NCI-H1048 (cell line): ENCODE results near the gene SH3D19.
"Not testable (repeated sequence)": the region's sequence is repeated elsewhere in the genome, so short reads cannot be mapped to it uniquely, and the experiment has no call there.

ENCODE experiments used
- DNase-seq: peaks from one replicate; lab custom pipeline; 2025; lab: John Stamatoyannopoulos, UW

The SH3D19 gene

GRCh38 chr4:151267822-151268535 is 57.4 kb downstream of the SH3D19 start:
- DNase-seq = no peak

- no peak for DNase-seq
Measured at GRCh38 chr4:151267104-151267503, 58.3 kb downstream of the SH3D19 start.

GRCh38 chr4:151266497-151266896 is 58.9 kb downstream of the SH3D19 start:
- no peak for DNase-seq

- DNase-seq = no peak
Measured at GRCh38 chr4:151263455-151263854, 62.0 kb downstream of the SH3D19 start.

- DNase-seq = no peak
Measured at GRCh38 chr4:151260526-151260925, 64.9 kb downstream of the SH3D19 start.

GRCh38 chr4:151259752-151260151 is 65.7 kb downstream of the SH3D19 start:
- no peak for DNase-seq

- DNase-seq = no peak
Measured at GRCh38 chr4:151257704-151258103, 67.7 kb downstream of the SH3D19 start.

- DNase-seq = no peak
Measured at GRCh38 chr4:151256134-151256533, 69.3 kb downstream of the SH3D19 start.

GRCh38 chr4:151255680-151256079 is 69.7 kb downstream of the SH3D19 start:
- DNase-seq = not testable (repeated sequence)

GRCh38 chr4:151255226-151255625 is 70.2 kb downstream of the SH3D19 start:
- not testable (repeated sequence) for DNase-seq

GRCh38 chr4:151251603-151252304 is 73.7 kb downstream of the SH3D19 start:
- no peak for DNase-seq

GRCh38 chr4:151250706-151251105 is 74.7 kb downstream of the SH3D19 start:
- DNase-seq = no peak

- DNase-seq = no peak
Measured at GRCh38 chr4:151248519-151248918, 76.9 kb downstream of the SH3D19 start.

- DNase-seq = no peak
Measured at GRCh38 chr4:151247395-151247794, 78.0 kb downstream of the SH3D19 start.

GRCh38 chr4:151246742-151247141 is 78.7 kb downstream of the SH3D19 start:
- no peak for DNase-seq

GRCh38 chr4:151242305-151242704 is 83.1 kb downstream of the SH3D19 start:
- DNase-seq = no peak

- no peak for DNase-seq
Measured at GRCh38 chr4:151239608-151240007, 85.8 kb downstream of the SH3D19 start.

- no peak for DNase-seq
Measured at GRCh38 chr4:151238477-151238876, 86.9 kb downstream of the SH3D19 start.

GRCh38 chr4:151236036-151236435 is 89.4 kb downstream of the SH3D19 start:
- no peak for DNase-seq

- DNase-seq = not testable (repeated sequence)
Measured at GRCh38 chr4:151235373-151235772, 90.0 kb downstream of the SH3D19 start.

GRCh38 chr4:151233600-151233999 is 91.8 kb downstream of the SH3D19 start:
- DNase-seq = no peak

- DNase-seq = no peak
Measured at GRCh38 chr4:151231915-151232595, 93.3 kb downstream of the SH3D19 start.
